ENCODE measurements around the gene CCDC138. TPM values are rescaled to one million over a fixed set of nuclear protein-coding genes. Genes with fewer than 3 reads are reported as not detected.

Gene CCDC138
- polyA plus RNA-seq: 3.6 and 8.0 TPM in 2 replicates

GRCh38 chr2:108786354-108787215 lies at the start of gene CCDC138:
Gene CCDC138, plus strand, starts transcription at chr2:108786771. Its CDS starts 52 bp downstream, at chr2:108786823.

Other genes with a start within 250 kb of the CCDC138 start
- gene RANBP2, start 67.3 kb upstream of the CCDC138 start, polyA plus RNA-seq: 25.6 and 31.9 TPM in 2 replicates
- gene EDAR, start 202.4 kb downstream of the CCDC138 start, polyA plus RNA-seq: not detected in 2 replicates

Measured in Purkinje cell (primary cell).